NCI-H187 treated with DMSO at 0.1 percent for 48 hours (cell line): Measurements from ENCODE around the gene KRTAP19-2.
"Not testable (repeated sequence)": the region's sequence is repeated elsewhere in the genome, so short reads cannot be mapped to it uniquely, and the experiment has no call there.

Experiments used
- DNase-seq: peaks from one replicate; lab custom pipeline; 2025; lab: John Stamatoyannopoulos, UW

Gene KRTAP19-2

DNA sequence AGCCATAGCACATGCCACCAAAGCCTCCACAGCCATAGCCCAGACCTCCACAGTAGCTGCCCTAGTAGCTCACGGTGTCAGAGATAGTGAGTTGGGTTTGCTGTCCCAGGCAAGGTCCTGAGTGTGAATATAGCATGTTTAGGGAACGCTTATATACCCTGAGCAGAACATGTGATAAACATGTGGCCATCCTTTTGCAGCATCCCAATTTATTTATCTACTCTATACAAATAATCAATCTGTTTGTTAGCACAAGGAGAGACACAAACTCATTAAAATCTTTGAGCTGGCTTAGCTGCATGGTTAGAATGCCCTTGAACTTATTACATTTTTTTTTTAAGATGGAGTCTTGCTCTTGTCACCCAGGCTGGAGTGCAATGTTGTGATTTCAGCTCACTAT is at the start of gene KRTAP19-2:
KRTAP19-2 (minus strand) TSS at position 101 of the 400 bp plus-strand sequence; CDS start at position 13, 88 bp downstream.
- DNase-seq: no peak

DNA sequence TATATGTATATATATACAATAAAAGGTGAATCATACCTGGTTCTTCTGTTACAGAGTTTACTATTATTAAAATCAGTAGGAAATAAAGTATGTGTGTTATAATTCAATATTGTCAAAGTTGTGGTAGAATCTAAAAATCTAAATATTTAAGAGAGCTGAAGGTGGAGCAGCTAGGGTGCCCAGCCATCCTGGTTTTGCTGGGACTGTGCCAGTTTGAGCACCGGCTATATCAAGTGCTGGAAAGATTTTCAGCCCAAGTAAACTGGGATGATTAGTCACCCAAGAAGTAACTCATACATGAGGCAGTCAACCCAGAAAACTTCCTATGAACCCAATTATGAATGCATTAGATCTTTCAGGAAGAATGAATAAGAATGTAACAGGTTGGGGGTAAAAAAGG is 31.6 kb upstream of the KRTAP19-2 start:
- no peak for DNase-seq

GRCh38 chr21:30515681-30516080 is 28.4 kb upstream of the KRTAP19-2 start:
- DNase-seq: no peak

- DNase-seq: not testable (repeated sequence)
These were observed 18.5 kb upstream of the KRTAP19-2 start for GRCh38 chr21:30505621-30506205.

DNA sequence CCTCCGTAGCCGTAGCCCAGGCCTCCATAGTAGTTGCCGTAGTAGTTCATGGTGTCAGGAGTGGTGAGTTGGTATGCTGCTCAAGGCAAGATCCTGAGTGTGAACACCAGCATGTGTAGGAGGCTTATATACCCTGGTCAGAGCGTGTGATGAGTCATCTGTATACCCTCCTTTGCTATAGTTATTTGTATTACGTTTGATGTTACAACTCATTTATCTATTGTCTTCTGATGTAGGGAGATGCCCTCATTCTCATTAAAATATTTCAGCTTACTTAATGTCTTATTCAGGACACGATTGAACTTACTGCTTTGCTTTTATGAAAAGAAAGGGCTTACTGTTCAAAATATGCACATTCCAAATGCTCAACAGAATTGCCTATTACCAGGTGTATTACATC is 14.8 kb upstream of the KRTAP19-2 start, which contains the start of gene KRTAP19-5:
KRTAP19-5 (minus strand) TSS at position 101 of the 400 bp plus-strand sequence; CDS start at position 50, 51 bp downstream.
- DNase-seq: no peak

DNA sequence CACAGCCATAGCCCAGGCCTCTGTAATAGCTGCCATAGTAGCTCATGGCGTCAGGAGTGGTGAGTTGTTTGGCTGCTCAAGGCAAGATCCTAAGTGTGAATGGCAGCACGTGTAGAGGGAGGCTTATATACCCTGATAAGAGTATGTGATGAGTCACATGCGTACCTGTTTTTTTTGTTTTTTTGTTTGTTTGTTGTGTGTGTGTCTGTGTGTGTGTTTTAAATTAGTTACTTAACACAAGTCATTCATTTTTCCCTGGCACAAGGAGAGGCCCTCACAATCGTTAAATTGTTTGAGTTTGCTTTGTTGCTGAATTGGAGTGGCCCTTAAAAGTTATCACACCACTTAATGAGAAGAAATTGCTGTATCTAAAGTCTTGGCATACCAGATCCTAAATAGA is 9.8 kb upstream of the KRTAP19-2 start, which contains the start of gene KRTAP19-4:
KRTAP19-4 (minus strand) TSS at position 101 of the 400 bp plus-strand sequence; CDS start at position 46, 55 bp downstream.
- no peak for DNase-seq

DNA sequence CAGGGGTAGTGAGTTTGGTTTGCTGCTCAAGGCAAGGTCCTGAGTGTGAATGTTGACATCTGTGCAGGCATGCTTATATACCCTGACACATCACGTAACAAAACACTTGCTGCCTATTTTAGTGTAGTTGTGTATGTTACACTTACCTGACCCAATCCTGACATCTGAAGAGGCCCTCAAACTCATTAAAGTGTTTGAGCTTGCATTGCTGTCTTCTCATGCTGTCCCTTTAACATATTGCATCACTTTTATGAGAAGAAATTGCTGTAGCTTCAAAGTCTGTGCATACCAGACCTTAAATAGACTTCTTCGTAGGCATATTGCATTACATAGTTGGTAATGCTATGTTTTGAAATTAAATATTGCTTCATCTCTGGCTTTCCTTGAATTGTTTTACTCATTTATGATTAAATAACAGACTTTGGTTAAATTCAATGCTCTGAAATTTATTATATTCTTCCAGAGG is 4.8 kb upstream of the KRTAP19-2 start, which contains the start of gene KRTAP19-3:
KRTAP19-3 (minus strand) TSS at position 51 of the 466 bp plus-strand sequence. CDS start 56 bp downstream, outside the sequence.
- no peak for DNase-seq

DNA sequence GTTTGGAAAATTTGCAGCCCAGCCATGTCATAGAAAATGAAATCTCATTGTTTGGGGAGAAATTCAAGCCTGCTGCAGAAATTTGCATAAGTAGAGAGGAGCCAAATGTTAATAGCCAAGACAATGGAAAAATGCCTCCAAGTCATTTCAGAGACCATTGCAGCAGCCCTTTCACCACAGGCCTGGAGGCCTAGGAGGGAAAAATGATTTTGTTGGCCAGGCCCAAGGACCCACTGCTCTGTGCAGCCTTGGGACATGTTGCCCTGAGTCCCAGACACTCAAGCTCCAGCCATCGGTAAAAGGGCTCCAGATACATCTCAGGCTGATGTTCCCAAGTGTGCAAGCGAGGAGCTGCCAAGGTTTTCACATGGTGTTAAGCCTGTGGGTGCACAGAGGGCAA is 1.1 kb downstream of the KRTAP19-2 start:
- no peak for DNase-seq

DNA sequence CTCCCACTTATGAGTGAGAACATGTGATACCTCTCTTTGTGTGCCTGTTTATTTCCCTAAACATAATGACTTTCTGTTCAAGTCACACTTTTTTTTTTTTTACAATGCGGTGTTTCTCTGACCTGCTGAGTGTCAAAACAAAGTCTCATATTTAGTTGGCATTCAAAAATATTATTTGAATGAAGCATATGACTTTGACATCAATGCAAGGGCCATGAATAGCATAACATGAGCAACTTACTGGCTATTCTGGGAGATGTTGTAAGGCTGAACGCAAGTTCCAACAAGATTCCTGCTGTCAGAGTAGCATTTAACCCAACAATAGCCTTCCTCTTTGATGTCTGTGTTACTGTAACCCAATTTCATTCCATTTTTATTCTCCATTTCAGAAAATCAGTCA is 5.1 kb downstream of the KRTAP19-2 start:
- DNase-seq: no peak

DNA sequence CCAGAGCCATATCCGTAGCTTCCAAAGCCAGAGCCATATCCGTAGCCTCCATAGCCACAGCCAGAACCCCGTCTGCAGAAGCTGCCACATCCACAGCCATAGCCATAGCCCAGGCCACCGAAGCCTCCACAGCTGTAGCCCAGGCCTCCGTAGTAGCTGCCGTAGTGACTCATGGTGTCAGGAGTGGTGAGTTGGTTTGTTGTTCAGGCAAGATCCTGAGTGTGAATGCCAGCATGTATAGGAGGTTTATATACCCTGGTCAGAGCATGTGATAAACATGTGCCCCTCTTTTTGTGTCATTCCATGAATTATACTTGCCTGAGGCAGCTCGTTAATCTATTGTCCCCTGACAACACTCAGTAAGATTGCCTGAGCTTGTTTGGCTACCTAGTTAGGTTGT is 7.1 kb downstream of the KRTAP19-2 start, which contains the start of gene KRTAP19-1:
KRTAP19-1 (minus strand) TSS at position 223 of the 400 bp plus-strand sequence; CDS start at position 173, 50 bp downstream.
- no peak for DNase-seq

DNA sequence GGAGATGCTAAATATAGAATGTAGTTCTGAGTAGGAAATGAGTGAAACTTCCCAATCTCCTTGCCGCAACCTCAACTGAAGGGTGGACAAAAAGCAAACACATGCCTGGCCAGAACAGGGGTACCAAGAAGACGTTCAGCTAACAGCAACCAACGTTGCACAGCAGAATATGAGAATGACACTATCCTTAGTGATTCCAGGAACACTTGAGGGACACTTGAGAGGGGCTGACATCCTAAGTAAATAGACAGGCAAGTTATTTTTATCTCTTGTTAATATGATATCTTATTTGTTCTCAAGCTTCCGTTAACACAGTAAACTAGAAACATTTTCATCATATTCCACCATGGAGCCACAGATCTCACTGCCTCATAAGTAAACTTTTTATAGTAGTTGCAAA is 8.0 kb downstream of the KRTAP19-2 start:
- DNase-seq: no peak

DNA sequence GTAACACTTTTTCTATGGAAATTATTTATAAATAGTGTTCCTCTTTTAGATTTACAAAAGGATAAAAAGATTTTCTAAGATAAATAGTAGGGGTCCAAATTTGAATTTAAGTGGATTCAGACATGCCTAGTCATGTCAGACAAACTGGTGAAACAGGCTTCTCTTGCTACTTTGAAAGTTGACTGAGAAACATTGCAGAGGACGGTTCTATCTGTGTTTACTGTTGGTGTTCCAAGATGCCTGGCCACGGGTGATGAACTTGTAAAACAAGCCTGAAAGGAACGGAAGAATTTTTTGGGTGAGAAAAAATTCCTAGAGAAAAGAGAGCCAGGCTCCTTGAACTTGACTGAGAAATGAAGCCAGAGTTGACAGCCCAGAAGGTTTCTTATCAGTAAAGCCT is 9.2 kb downstream of the KRTAP19-2 start:
- no peak for DNase-seq

DNA sequence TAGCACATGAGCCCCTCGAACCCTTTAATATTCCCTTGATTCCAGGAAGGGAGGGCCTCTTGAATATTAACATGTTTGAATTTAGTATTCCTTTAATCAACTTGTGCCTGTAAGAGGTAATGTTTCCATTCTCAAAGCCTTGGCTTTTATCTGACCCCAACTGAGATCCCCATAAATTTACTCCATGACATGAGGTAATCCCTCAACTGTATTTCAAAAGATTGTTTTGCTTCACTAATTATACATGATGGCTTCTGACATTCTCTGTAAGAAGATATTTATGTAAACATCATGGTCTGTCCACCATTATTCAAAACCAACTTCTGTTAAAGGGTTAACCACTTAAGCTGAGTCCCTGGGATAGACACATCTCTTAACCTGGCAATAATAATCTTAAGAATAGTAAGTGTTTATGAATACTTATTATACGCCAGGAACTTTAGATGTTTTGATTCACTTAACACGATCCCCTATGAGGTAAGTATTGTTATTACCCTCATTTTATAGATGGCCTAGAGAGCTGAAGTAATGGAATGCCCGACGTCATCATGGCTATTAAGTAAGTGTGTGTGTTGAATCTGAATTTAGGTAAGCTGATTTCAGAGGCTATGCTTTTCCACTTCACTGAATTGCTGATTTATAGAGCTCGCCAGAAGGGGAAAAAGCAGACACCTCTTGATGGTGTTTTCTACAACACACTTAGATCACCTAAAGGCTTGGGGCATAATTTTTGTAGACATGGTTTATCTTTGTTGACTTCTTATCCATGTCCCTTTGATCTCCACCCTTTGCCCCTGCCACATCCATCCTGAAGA is 18.1 kb downstream of the KRTAP19-2 start:
- DNase-seq: no peak

DNA sequence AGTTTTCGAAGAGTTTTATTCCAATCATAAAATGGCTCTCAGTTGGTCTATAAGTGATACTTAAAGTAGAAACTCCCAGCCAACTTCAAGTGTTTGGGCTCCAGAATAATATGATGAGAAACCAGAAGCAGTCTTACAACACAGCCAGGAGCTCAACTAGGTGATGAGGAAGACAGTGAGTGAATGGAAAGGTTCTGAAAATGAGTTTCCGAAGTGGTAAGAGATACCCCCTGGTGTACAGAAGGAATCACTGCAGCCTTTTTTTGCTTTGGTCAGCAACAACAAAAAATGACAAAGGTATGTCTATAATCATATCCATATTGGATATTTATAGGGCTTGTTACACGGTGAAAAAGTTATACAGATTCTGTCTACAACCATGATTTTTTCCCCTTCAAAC is 23.5 kb downstream of the KRTAP19-2 start:
- DNase-seq: no peak

DNA sequence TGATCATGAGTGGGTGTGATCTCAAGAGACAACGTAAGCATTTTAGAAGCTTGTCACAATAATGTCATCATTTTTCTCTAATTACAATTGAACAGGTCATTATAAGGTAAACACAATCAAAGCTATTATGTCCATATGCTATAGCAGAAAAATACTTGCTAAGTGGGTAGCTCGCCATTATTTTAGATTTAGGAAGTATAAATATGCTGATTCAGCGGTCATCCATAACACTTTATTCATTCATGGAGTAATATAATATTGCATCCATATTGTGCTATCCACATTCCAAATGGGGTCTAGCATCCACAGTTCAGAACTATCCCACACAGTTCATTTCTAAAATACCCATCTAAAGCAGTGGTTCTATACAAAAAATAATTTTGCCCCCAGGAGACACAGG is 38.7 kb downstream of the KRTAP19-2 start:
- DNase-seq: no peak

GRCh38 chr21:30447056-30447455 is 40.2 kb downstream of the KRTAP19-2 start:
- DNase-seq: no peak

DNA sequence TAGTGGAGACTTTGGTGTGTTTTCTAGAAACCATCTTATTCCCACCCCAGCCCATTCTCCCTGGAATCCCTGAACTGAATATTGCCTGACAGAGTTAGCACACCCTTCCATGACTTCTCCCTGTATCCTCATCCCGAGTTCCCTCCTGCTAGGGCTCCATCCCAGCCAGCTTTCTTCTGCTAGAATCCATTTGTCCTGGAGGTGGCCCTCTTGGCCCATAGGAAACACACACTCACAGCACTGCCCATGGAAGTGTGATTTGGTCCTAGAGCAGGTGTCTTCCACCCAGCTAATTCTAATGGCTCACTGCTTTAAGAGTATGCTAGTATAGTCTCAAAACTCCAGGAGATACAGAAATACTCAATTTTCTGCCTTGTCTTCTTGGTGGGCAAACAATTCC is 43.0 kb downstream of the KRTAP19-2 start:
- DNase-seq: no peak

DNA sequence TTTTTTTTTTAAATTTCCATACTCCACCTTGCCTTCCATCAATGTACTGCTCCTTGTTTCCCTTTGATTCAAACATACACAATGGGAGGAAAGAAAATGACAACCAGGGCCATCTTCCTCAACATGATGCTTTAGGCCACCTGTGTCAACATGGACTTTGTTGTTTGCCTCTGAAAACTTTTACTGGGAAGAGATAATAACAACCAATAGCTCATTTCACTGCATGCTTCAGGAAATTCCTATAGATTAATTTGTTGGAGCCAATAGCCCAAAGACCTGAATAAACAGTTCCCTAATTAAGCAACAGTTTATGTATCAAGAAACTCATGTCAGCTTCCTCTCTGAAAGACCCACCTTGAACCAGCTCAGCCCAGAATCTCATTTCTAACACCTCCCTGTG is 44.0 kb downstream of the KRTAP19-2 start:
- DNase-seq: no peak

GRCh38 chr21:30439975-30440374 is 47.3 kb downstream of the KRTAP19-2 start, which contains the start of gene KRTAP15-1:
Gene KRTAP15-1, plus strand, starts transcription at chr21:30440275. Its CDS starts 53 bp downstream, at chr21:30440328.
- DNase-seq: no peak
